Measurements from ENCODE around the gene SSBP2.
A peak's percentile ranks its signal among the peaks of the same experiment; 100 is the strongest.

DNA sequence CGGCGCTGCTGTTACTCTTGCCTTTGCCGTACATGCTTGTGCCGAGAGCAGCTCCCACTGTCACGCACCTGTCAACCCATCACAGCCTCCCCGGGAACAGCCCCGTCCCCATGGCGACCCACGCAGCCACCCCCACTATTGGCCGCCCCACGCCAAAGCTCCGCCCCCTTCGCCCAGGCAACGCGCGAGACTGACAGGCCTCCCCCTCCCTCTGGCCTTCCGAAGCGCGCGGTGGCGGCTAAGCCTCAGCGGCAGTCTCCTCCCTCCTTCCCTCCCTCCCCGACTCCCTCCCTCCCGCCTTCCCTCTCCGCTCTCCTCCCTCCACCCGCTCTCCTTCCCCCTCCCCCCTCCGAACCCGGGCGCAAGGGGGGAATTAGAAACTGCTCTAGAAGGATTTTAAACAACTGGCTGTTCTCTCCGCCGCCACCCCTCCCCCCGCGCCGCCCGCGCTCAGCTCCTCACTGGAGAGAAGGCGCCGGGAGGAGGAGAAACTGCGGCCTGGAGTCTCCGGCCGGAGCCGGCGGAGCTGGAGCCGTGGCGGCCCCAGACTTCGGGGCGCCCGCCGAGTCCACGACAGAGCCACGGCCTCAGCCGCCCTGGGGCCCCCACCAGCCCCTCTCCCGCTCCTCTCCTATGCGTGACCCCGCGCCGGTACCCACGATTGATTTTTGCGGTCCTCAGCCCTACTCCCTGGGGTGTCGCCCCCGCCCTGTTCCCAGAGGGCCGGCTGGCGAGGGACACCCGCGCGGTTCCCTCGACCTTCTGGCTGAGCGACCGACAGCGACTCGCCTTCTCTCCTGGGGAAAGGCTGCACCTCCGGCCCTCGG, at the start of gene SSBP2:
- TF ChIP-seq, protein P1, sequence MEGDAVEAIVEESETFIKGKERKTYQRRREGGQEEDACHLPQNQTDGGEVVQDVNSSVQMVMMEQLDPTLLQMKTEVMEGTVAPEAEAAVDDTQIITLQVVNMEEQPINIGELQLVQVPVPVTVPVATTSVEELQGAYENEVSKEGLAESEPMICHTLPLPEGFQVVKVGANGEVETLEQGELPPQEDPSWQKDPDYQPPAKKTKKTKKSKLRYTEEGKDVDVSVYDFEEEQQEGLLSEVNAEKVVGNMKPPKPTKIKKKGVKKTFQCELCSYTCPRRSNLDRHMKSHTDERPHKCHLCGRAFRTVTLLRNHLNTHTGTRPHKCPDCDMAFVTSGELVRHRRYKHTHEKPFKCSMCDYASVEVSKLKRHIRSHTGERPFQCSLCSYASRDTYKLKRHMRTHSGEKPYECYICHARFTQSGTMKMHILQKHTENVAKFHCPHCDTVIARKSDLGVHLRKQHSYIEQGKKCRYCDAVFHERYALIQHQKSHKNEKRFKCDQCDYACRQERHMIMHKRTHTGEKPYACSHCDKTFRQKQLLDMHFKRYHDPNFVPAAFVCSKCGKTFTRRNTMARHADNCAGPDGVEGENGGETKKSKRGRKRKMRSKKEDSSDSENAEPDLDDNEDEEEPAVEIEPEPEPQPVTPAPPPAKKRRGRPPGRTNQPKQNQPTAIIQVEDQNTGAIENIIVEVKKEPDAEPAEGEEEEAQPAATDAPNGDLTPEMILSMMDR (IDR thresholded peaks at IDR 0.05), result peak in 1 of 6 experiments; percentile 28
- TF ChIP-seq POLR2A (IDR thresholded peaks at IDR 0.05), result peak; percentile 45 to 77

Data from Peyer's patch (tissue), 4 donors.